ENCODE data around the gene SRPK3. TPM values are rescaled to one million over a fixed set of nuclear protein-coding genes. Genes with fewer than 3 reads are reported as not detected.

The SRPK3 gene
- total RNA-seq, 4 donors from 2014 or later, result 0.49 to 2.1 (median 1.5) TPM

- TF ChIP-seq CTCF (IDR thresholded peaks at IDR 0.05; ENCODE audit: low read depth), result no peak
Measured at GRCh38 chrX:153768311-153769157, 12.3 kb upstream of the SRPK3 start.

GRCh38 chrX:153769158-153769864, 11.5 kb upstream of the SRPK3 start:
- no peak for TF ChIP-seq CTCF (IDR thresholded peaks at IDR 0.05; ENCODE audit: low read depth)

GRCh38 chrX:153769865-153770600, 10.8 kb upstream of the SRPK3 start:
- no peak for TF ChIP-seq CTCF (IDR thresholded peaks at IDR 0.05; ENCODE audit: low read depth)

GRCh38 chrX:153770601-153771414, 10.0 kb upstream of the SRPK3 start:
- no peak for TF ChIP-seq CTCF (IDR thresholded peaks at IDR 0.05; ENCODE audit: low read depth)

DNA sequence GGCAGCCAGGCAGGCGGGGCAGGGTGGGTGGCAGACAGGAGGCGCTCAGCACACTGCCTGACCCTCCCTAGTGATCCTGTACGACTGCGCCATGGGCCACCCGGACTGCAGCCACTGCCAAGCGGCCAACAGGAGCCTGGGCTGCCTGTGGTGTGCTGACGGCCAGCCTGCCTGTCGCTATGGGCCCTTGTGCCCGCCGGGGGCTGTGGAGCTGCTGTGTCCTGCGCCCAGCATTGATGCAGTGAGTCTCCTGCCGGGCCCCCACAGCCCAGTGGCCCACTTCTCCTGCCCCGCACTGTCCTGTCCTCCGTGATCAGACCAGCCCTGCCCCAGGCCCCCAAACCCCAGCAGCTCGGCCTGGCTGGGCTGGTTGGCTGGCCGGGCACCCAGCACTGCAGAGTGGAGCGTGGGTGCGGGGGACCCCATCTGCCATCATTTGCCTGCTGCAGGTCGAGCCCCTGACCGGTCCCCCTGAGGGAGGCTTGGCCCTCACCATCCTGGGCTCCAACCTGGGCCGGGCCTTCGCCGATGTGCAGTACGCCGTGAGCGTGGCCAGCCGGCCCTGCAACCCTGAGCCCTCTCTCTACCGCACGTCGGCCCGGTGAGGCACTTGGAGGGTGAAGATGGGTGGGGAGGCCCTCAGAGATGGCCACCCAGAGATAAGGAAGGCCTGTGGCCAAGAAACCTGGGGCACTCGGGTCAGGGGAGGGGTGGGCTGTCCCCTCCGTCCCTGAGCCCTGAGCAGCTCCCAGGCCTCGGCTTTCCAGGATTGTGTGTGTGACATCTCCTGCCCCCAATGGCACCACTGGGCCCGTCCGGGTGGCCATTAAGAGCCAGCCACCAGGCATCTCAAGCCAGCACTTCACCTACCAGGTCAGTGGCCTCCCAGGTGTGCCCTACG, 9.2 kb upstream of the SRPK3 start:
- no peak for TF ChIP-seq CTCF (IDR thresholded peaks at IDR 0.05; ENCODE audit: low read depth)

All from subcutaneous adipose tissue (tissue), 4 donors.